ENCODE measurements around the gene CEBPG. TPM values are rescaled to one million over a fixed set of nuclear protein-coding genes. Genes with fewer than 3 reads are reported as not detected.

CEBPG gene
- total RNA-seq, 1 experiment from 2014 or later: 39.5 TPM

- no TSS peak for BruUV-seq (replicated peaks)
- CTCF ChIA-PET: interaction anchor here (0.6 kb wide), 1 partner anchor 1094 kb away, joined by 5 read pairs; no protein-coding TSS in a partner anchor
- H3K4me3 Mint-ChIP-seq (ENCODE audit: low read depth, unreplicated experiment): no peak overlapping the region
- peaks cover 77% of the 10 kb centered on the region for H3K27me3 Mint-ChIP-seq (ENCODE audit: unreplicated experiment)
- H3K4me1 Mint-ChIP-seq (ENCODE audit: low read depth, unreplicated experiment): no peaks in the 10 kb centered on the region
- H3K36me3 Mint-ChIP-seq (ENCODE audit: insufficient read depth, unreplicated experiment): no peaks in the 10 kb centered on the region
- peaks cover 10% of the 10 kb centered on the region for H3K9me3 Mint-ChIP-seq (ENCODE audit: low read depth, unreplicated experiment)
- intact Hi-C loops (cut with micrococcal nuclease; ENCODE audit: unreplicated experiment): no loop called here
- TF ChIP-seq, protein P1, sequence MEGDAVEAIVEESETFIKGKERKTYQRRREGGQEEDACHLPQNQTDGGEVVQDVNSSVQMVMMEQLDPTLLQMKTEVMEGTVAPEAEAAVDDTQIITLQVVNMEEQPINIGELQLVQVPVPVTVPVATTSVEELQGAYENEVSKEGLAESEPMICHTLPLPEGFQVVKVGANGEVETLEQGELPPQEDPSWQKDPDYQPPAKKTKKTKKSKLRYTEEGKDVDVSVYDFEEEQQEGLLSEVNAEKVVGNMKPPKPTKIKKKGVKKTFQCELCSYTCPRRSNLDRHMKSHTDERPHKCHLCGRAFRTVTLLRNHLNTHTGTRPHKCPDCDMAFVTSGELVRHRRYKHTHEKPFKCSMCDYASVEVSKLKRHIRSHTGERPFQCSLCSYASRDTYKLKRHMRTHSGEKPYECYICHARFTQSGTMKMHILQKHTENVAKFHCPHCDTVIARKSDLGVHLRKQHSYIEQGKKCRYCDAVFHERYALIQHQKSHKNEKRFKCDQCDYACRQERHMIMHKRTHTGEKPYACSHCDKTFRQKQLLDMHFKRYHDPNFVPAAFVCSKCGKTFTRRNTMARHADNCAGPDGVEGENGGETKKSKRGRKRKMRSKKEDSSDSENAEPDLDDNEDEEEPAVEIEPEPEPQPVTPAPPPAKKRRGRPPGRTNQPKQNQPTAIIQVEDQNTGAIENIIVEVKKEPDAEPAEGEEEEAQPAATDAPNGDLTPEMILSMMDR (IDR thresholded peaks at IDR 0.05; ENCODE audit: unreplicated experiment): no peak
- DNase-seq: no peak
- H3K27ac Mint-ChIP-seq (ENCODE audit: unreplicated experiment): no peak overlapping the region
These were observed 13.9 kb upstream of the CEBPG start for GRCh38 chr19:33359581-33359980.

DNA sequence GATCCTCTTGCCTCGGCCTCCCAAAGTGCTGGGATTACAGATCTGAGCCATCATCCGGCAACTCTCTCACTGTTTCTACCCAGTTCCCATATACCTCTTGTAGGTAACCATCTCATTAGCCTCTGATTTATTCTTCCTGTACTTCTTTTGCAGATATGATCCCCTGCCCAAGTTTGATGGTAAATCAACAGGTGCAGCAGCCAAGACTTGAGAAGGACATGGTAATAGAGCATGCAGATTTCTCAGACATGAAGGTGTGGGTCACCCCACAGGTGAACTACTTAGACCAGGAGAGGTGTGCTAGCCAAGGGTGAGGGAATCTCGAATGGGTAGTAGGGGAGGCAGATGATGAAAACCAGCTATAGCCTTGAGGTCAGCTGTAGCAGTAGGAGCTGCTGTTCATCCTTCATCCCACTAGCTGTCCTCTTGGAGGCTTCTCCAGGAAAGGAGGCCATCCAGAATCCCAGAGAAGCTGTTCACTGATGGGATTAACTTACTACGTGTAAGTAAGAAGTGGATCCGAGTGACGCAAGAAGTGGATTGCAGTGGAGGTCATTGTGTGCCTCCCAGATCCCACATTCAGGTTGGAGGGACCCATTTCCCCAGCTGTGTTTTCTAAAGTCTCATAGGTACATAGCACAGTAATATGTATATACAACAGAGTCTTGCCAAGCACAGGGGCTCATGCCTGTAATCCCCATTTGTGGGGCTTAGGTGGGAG, 10.8 kb upstream of the CEBPG start:
- Mint-ChIP-seq H3K27ac (ENCODE audit: unreplicated experiment) (no peak overlapping the region), H3K4me3 (ENCODE audit: low read depth, unreplicated experiment) (no peak overlapping the region), H3K27me3 (ENCODE audit: unreplicated experiment) (peaks cover 93% of the 10 kb centered on the region), H3K4me1 (ENCODE audit: low read depth, unreplicated experiment) (no peaks in the 10 kb centered on the region), H3K36me3 (ENCODE audit: insufficient read depth, unreplicated experiment) (no peaks in the 10 kb centered on the region), H3K9me3 (ENCODE audit: low read depth, unreplicated experiment) (no peaks in the 10 kb centered on the region)
- CTCF ChIA-PET: interaction anchor here (0.7 kb wide), 1 partner anchor 54 kb away, joined by 4 read pairs; no protein-coding TSS in a partner anchor
- TF ChIP-seq, protein P1 (IDR thresholded peaks at IDR 0.05; ENCODE audit: unreplicated experiment): no peak
- intact Hi-C loops (cut with micrococcal nuclease; ENCODE audit: unreplicated experiment): no loop called here
- no TSS peak for BruUV-seq (replicated peaks)
- DNase-seq: no peak

DNA sequence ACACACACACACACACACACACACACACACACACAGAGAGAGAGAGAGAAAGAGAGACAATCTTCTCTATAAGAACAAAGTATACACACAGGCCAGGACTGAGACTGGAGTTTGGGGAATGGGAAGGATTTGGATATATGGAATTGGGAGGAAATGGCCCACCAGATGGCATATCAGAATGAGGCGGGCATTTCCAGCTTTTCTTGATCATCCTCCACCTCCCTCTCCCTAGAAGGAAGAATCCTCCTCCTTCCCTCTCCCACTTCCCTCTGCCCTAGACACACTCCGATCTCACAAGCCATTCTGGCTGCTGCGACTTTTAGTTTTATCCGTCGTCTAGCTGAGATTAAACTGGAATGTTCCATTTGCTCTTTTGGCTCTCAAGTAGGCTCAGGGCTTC, 10.0 kb upstream of the CEBPG start:
- Mint-ChIP-seq H3K36me3 (ENCODE audit: insufficient read depth, unreplicated experiment) (no peaks in the 10 kb centered on the region), H3K27me3 (ENCODE audit: unreplicated experiment) (peaks cover 93% of the 10 kb centered on the region), H3K9me3 (ENCODE audit: low read depth, unreplicated experiment) (no peaks in the 10 kb centered on the region), H3K27ac (ENCODE audit: unreplicated experiment) (no peak overlapping the region), H3K4me3 (ENCODE audit: low read depth, unreplicated experiment) (no peak overlapping the region), H3K4me1 (ENCODE audit: low read depth, unreplicated experiment) (no peaks in the 10 kb centered on the region)
- no TSS peak for BruUV-seq (replicated peaks)
- intact Hi-C loops (cut with micrococcal nuclease; ENCODE audit: unreplicated experiment): no loop called here
- CTCF ChIA-PET: interaction anchor here (0.7 kb wide), 1 partner anchor 55 kb away, joined by 4 read pairs; no protein-coding TSS in a partner anchor
- DNase-seq: no peak
- TF ChIP-seq, protein P1 (IDR thresholded peaks at IDR 0.05; ENCODE audit: unreplicated experiment): no peak

- DNase-seq: no peak
- Mint-ChIP-seq H3K27me3 (ENCODE audit: unreplicated experiment) (peaks cover 80% of the 10 kb centered on the region), H3K36me3 (ENCODE audit: insufficient read depth, unreplicated experiment) (no peaks in the 10 kb centered on the region), H3K4me1 (ENCODE audit: low read depth, unreplicated experiment) (no peaks in the 10 kb centered on the region), H3K27ac (ENCODE audit: unreplicated experiment) (no peak overlapping the region), H3K9me3 (ENCODE audit: low read depth, unreplicated experiment) (no peaks in the 10 kb centered on the region), H3K4me3 (ENCODE audit: low read depth, unreplicated experiment) (no peak overlapping the region)
- BruUV-seq (replicated peaks): no TSS peak
- CTCF ChIA-PET: no interaction called here
- TF ChIP-seq, protein P1 (IDR thresholded peaks at IDR 0.05; ENCODE audit: unreplicated experiment): no peak
- intact Hi-C loops (cut with micrococcal nuclease; ENCODE audit: unreplicated experiment): no loop called here
These were observed 7.8 kb upstream of the CEBPG start for GRCh38 chr19:33365691-33366090.

All from Calu3 (cell line).